Measurements from ENCODE around the gene EHD4. TPM values are rescaled to one million over a fixed set of nuclear protein-coding genes. Genes with fewer than 3 reads are reported as not detected.

The EHD4 gene
- polyA plus RNA-seq, 1 experiment = 19.3 TPM

DNA sequence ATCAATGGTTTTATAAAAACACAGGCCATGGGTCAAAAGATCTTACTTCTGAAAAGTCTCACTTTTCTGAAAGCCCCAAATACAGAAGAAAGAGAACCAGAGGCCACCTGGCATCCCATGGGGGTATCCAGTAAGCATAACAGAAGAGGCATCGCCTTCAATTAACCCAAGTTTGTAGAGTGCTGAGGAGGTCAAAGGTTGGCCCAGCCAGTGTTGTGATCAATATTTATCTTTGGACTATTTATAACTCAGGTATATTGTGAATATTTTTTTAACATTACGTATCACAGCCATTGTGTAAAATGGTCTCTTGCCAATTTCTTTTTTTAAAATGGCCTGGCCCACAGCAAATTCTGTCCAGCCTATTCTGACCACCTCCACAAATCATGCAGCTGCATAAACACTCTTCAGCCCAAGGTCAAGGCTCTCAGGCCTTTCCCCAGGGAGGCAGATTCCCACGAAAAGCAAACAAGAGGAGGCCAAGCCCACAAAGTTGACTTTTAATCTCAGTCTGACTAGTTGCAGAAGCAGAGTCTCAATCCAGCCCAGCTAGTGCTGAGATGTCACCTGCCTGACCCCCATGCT lies 52.3 kb downstream of the EHD4 start:
- ChIA-PET CTCF (no interaction called here), POLR2A (interaction anchor here (0.8 kb wide), 1 partner anchor 53 kb away, joined by 3 read pairs; no protein-coding TSS in a partner anchor)
- TF ChIP-seq, protein P1, sequence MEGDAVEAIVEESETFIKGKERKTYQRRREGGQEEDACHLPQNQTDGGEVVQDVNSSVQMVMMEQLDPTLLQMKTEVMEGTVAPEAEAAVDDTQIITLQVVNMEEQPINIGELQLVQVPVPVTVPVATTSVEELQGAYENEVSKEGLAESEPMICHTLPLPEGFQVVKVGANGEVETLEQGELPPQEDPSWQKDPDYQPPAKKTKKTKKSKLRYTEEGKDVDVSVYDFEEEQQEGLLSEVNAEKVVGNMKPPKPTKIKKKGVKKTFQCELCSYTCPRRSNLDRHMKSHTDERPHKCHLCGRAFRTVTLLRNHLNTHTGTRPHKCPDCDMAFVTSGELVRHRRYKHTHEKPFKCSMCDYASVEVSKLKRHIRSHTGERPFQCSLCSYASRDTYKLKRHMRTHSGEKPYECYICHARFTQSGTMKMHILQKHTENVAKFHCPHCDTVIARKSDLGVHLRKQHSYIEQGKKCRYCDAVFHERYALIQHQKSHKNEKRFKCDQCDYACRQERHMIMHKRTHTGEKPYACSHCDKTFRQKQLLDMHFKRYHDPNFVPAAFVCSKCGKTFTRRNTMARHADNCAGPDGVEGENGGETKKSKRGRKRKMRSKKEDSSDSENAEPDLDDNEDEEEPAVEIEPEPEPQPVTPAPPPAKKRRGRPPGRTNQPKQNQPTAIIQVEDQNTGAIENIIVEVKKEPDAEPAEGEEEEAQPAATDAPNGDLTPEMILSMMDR (IDR thresholded peaks at IDR 0.05; ENCODE audit: low read depth, low read length) = no peak
- peak; percentile 81 for DNase-seq (ENCODE audit: low read depth, low spot score)
- H3K27me3 ChIP-seq (ENCODE audit: control insufficient read depth, insufficient read depth, low read length) = no peaks in the 10 kb centered on the region
- no peak overlapping the region for H3K4me3 ChIP-seq (ENCODE audit: low read depth, low read length)
- H3K9me3 ChIP-seq (ENCODE audit: control insufficient read depth, insufficient read depth, low read length) = no peaks in the 10 kb centered on the region
- H3K27ac ChIP-seq (ENCODE audit: low read depth, low read length) = peak overlapping the region; percentile 21

DNA sequence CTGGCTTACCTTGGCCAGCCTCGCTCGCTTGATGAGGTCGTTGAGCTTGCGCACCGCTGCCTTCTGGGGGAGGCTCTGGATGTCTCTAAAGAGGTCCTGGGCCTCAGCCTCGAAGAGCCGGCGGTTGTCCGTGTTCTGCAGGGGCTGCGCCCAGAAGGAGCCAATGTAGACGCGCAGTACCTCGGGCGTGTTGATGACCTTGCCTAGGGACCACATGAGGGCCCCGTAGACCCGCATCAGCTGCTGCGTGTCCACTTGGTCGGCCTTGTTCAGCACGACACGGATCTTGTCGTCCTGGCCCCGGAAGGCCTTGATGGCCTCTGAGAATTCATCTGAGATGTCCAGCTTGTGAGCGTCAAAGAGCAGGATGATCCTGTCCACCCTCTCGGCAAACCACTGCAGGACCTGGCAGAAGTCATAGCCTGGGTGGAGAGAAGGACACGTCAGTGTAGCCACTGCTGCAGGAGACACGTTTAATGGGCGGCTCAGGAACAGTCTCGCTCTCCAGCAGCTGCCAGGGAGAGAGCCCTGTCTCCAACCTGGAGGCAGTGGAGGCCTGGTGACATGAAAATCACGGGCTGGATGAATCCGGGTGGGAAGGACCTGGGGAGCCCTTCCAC lies 53.0 kb downstream of the EHD4 start:
- TF ChIP-seq, protein P1 (IDR thresholded peaks at IDR 0.05; ENCODE audit: low read depth, low read length) = no peak
- POLR2A ChIA-PET = no interaction called here
- no peak overlapping the region for H3K27ac ChIP-seq (ENCODE audit: low read depth, low read length)
- no peaks in the 10 kb centered on the region for H3K9me3 ChIP-seq (ENCODE audit: control insufficient read depth, insufficient read depth, low read length)
- H3K27me3 ChIP-seq (ENCODE audit: control insufficient read depth, insufficient read depth, low read length) = no peaks in the 10 kb centered on the region
- DNase-seq (ENCODE audit: low read depth, low spot score) = no peak
- no peak overlapping the region for H3K4me3 ChIP-seq (ENCODE audit: low read depth, low read length)
- CTCF ChIA-PET = interaction anchor here (1.3 kb wide), 1 partner anchor 14 kb away, joined by 4 read pairs; no protein-coding TSS in a partner anchor

DNA sequence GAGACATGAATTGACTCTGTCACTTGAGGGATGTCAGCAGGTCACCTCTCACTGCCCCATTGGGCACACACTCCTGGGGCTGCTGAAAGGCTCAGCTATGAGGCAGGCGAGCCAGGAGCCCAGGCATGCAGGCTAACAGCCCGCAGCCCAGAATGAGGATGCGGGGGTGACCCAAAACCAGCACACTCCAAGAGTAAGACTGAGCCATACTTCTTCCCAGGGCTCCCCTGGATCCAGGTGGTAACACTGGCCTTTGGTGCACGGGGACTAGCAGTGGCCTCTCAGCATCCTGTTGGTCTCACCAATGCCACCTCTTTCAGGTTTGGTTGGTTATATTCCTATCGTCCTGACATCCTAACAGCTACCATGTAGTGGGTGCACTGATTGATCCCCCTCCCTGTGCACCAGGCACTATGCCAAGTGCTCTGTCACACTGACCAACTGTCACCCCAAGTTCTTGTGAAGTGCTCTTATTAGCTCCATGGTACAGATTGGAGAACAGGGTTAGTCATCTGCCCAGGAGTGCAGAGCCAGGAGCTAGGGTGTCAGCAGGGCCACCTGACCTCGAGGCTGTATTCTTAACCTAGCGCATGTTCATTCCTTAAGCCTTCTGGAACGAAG lies 53.7 kb downstream of the EHD4 start:
- CTCF ChIA-PET = interaction anchor here (1.3 kb wide), 1 partner anchor 14 kb away, joined by 4 read pairs; no protein-coding TSS in a partner anchor
- Histone ChIP-seq H3K27me3 (ENCODE audit: control insufficient read depth, insufficient read depth, low read length) (no peaks in the 10 kb centered on the region), H3K27ac (ENCODE audit: low read depth, low read length) (no peak overlapping the region), H3K4me3 (ENCODE audit: low read depth, low read length) (no peak overlapping the region), H3K9me3 (ENCODE audit: control insufficient read depth, insufficient read depth, low read length) (no peaks in the 10 kb centered on the region)
- TF ChIP-seq, protein P1 (IDR thresholded peaks at IDR 0.05; ENCODE audit: low read depth, low read length) = no peak
- DNase-seq (ENCODE audit: low read depth, low spot score) = no peak
- POLR2A ChIA-PET = interaction anchor here (1.4 kb wide), 1 partner anchor 54 kb away, joined by 3 read pairs; the partner anchor contains the start of gene EHD4

DNA sequence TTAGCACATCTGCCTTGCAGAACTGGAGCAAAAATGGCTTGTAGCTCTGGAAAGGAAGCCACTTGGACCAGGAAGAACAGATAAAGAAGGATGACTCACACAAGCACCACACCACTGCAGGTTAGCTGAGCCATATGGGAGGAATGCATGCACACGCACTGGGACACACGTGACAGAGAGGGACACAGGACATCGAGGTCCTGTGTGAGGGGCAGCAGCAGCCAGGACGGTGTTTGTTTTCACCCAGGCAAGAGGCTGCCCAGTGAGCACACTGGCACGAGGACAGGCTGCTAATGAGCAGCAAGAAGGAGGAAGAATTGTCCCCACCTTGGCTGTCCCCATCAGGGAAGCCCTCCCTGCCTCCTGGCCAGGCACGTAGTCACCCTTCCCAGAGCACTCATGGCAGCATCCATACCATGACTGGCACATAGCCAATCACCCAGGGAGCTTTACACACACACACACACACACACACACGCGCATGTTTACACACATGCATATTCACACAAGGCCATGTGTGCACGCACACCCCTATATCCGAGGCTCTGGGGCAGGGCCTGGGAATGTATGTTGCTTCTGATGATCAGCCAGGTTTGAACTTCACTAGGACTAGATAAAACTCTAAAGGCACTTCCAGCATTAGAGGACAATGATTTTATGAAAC lies 54.5 kb downstream of the EHD4 start:
- Histone ChIP-seq H3K27me3 (ENCODE audit: control insufficient read depth, insufficient read depth, low read length) (no peaks in the 10 kb centered on the region), H3K4me3 (ENCODE audit: low read depth, low read length) (no peak overlapping the region), H3K27ac (ENCODE audit: low read depth, low read length) (peak overlapping the region; percentile 21), H3K9me3 (ENCODE audit: control insufficient read depth, insufficient read depth, low read length) (no peaks in the 10 kb centered on the region)
- TF ChIP-seq, protein P1 (IDR thresholded peaks at IDR 0.05; ENCODE audit: low read depth, low read length) = no peak
- DNase-seq (ENCODE audit: low read depth, low spot score) = no peak
- CTCF ChIA-PET = interaction anchor here (1.3 kb wide), 1 partner anchor 13 kb away, joined by 4 read pairs; no protein-coding TSS in a partner anchor
- POLR2A ChIA-PET = interaction anchor here (1.4 kb wide), 1 partner anchor 54 kb away, joined by 3 read pairs; the partner anchor contains the start of gene EHD4
